Stomach (tissue), 9 donors: ENCODE data around the gene ANXA8. TPM values are rescaled to one million over a fixed set of nuclear protein-coding genes. Genes with fewer than 3 reads are reported as not detected.
"Not testable (repeated sequence)": the region's sequence is repeated elsewhere in the genome, so short reads cannot be mapped to it uniquely, and the experiment has no call there.

Source experiments
- DNase-seq, 2 donors: peaks; one replicate each; pipeline versions ENCODE4 v3.0.0 to v3.0.0-alpha.2; 2013 to 2019
- H3K27ac ChIP-seq, 5 donors: fragments of 200-600 bp in 4 of 5; sonication (generic) in 4 of 5; one replicate each; pipeline ENCODE4 v1.5.1; 2013 to 2019; ENCODE audit warnings: mild to moderate bottlenecking in 1 of 5, moderate library complexity in 1 of 5
- H3K27me3 ChIP-seq, 3 donors: fragments of 200-600 bp; sonication (generic); one replicate each; pipeline ENCODE4 v1.5.1; 2017 to 2019; ENCODE audit warnings: mixed run types in 1 of 3
- H3K36me3 ChIP-seq, 4 donors: fragments of 200-600 bp; sonication (generic); 1 replicate in 3 of 4; 2 replicates in 1 of 4; pipeline ENCODE4 v1.5.1; 2016 to 2019
- H3K4me1 ChIP-seq, 4 donors: fragments of 200-600 bp; sonication (generic); one replicate each; pipeline ENCODE4 v1.5.1; 2016 to 2019
- H3K4me3 ChIP-seq, 4 donors: fragments of 200-600 bp; sonication (generic) in 3 of 4; one replicate each; pipeline ENCODE4 v1.5.1; 2016 to 2019; ENCODE audit warnings: mild to moderate bottlenecking in 1 of 4
- H3K9me3 ChIP-seq, 4 donors: fragments of 200-600 bp; sonication (generic); one replicate each; pipeline ENCODE4 v1.5.1; 2016 to 2019
- CTCF ChIP-seq, 7 experiments: fragments of 450-650 bp in 4 of 7; fragments of 200-600 bp in 3 of 7; sonication (generic) in 3 of 7; IDR thresholded peaks; one replicate each; pipeline ENCODE4 v1.5.1; 2016 to 2019; ENCODE audit warnings: antibody characterized with exemption in 7 of 7, control low read depth in 2 of 7, mild to moderate bottlenecking in 1 of 7
- EP300 ChIP-seq: sonication (generic); formaldehyde crosslinking; IDR thresholded peaks from one replicate; pipeline ENCODE4 v1.6.1; 2017; ENCODE audit warnings: antibody characterized with exemption
- POLR2A ChIP-seq, 4 donors: fragments of 450-650 bp; IDR thresholded peaks; one replicate each; pipeline ENCODE4 v1.6.1; 2016; ENCODE audit warnings: antibody characterized with exemption in 4 of 4, control low read depth in 2 of 4, mild to moderate bottlenecking in 1 of 4, moderate library complexity in 1 of 4
- POLR2AphosphoS5 ChIP-seq, 3 donors: sonication (generic); formaldehyde crosslinking; IDR thresholded peaks; one replicate each; pipeline ENCODE4 v1.6.1; 2016; ENCODE audit warnings: antibody characterized with exemption in 3 of 3
- WGBS, 5 donors: extraction: QIAGEN DNeasy Blood & Tissue Kit in 3 of 5; methylation state at CpG; one replicate each; pipeline versions ENCODE4 v1.1.5 to v1.1.7; 2013 to 2018; 5-methylcytosine and 5-hydroxymethylcytosine counted together
- intact Hi-C: fragments of 100-400 bp; cut with DNase I; formaldehyde crosslinking; loops from one replicate; pipeline ENCODE4 v1.15.1; 2023; ENCODE audit warnings: low total_unique reads
- polyA plus RNA-seq, 3 donors: library from polyadenylated mRNA; stranded (reverse); fragments of 200-250 nt; gene quantifications; one replicate each; pipeline ENCODE4 v1.2.3, GENCODE V29; 2013
- total RNA-seq, 5 donors: library from RNA; depleted of rRNA; stranded (reverse); fragments of >200 nt; gene quantifications; one replicate each; pipeline versions ENCODE4 v1.1.0 to v1.2.3, GENCODE V29; 2014 to 2016
- donor health status: healthy with polysubstance abuse.
- donor health status: Bipolar disorder and iron deficiency.
- donor health status: healthy.

ANXA8 gene
- total and polyA plus RNA-seq, 8 donors = 0.37 to 77.4 (median 2.7) TPM; not detected in 4

GRCh38 chr10:47457528-47457820 is 26.4 kb downstream of the ANXA8 start:
- Histone ChIP-seq H3K27me3 (peaks cover 0 to 4% (median 0%) of the 10 kb centered on the region in 3 donors), H3K27ac (no peak overlapping the region), H3K36me3 (no peaks in the 10 kb centered on the region), H3K4me1 (peaks cover 0 to 6% (median 0%) of the 10 kb centered on the region in 4 donors), H3K4me3 (no peak overlapping the region), H3K9me3 (no peaks in the 10 kb centered on the region)
- TF ChIP-seq POLR2AphosphoS5 (IDR thresholded peaks at IDR 0.05) (no peak), CTCF (IDR thresholded peaks at IDR 0.05) (no peak), POLR2A (IDR thresholded peaks at IDR 0.05) (no peak), EP300 (no peak)
- no peak for DNase-seq
- intact Hi-C loops = no loop called here
- WGBS, 5 donors = 71 to 100% (median 98%) methylated on average over 1 of the region's 1 CpG; no CpG with 5 or more reads in 1 of the 5 donors

- intact Hi-C loops = no loop called here
- Histone ChIP-seq H3K36me3 (no peaks in the 10 kb centered on the region), H3K27ac (no peak overlapping the region), H3K4me1 (peaks cover 0 to 6% (median 0%) of the 10 kb centered on the region in 4 donors), H3K27me3 (peaks cover 0 to 4% (median 0%) of the 10 kb centered on the region in 3 donors), H3K4me3 (no peak overlapping the region), H3K9me3 (no peaks in the 10 kb centered on the region)
- 56 to 80% (median 75%) methylated on average over 4 to 6 of the region's 6 CpGs for WGBS, 5 donors
- DNase-seq = peak in 1 of 2 donors; percentile 33
- TF ChIP-seq POLR2A (IDR thresholded peaks at IDR 0.05) (no peak), EP300 (no peak), POLR2AphosphoS5 (IDR thresholded peaks at IDR 0.05) (no peak), CTCF (IDR thresholded peaks at IDR 0.05) (no peak)
These were observed 27.0 kb downstream of the ANXA8 start for GRCh38 chr10:47456794-47457527.

GRCh38 chr10:47456079-47456785 is 27.7 kb downstream of the ANXA8 start:
- 72 to 82% (median 75%) methylated on average over 6 to 8 of the region's 8 CpGs for WGBS, 5 donors
- TF ChIP-seq POLR2A (IDR thresholded peaks at IDR 0.05) (no peak), CTCF (IDR thresholded peaks at IDR 0.05) (no peak), EP300 (no peak), POLR2AphosphoS5 (IDR thresholded peaks at IDR 0.05) (no peak)

GRCh38 chr10:47455350-47456078 is 28.4 kb downstream of the ANXA8 start:
- H3K27me3 ChIP-seq, H3K27ac ChIP-seq, H3K36me3 ChIP-seq, H3K4me1 ChIP-seq, H3K4me3 ChIP-seq, H3K9me3 ChIP-seq, DNase-seq, intact Hi-C loops: not testable (repeated sequence)
- WGBS, 5 donors = 62 to 79% (median 70%) methylated on average over 8 to 9 of the region's 9 CpGs

More at GRCh38 chr10:47456079-47456785, 27.7 kb downstream of the ANXA8 start:
- no peaks in the 10 kb centered on the region for H3K36me3 ChIP-seq
- DNase-seq = no peak
- H3K27ac ChIP-seq = no peak overlapping the region
- H3K27me3 ChIP-seq = peaks cover 0 to 4% (median 0%) of the 10 kb centered on the region in 3 donors
- intact Hi-C loops = no loop called here
- no peaks in the 10 kb centered on the region for H3K9me3 ChIP-seq
- no peak overlapping the region for H3K4me3 ChIP-seq
- H3K4me1 ChIP-seq = peaks cover 0 to 3% (median 0%) of the 10 kb centered on the region in 4 donors
